ENCODE measurements around the gene NHSL2. TPM values are rescaled to one million over a fixed set of nuclear protein-coding genes. Genes with fewer than 3 reads are reported as not detected.

The NHSL2 gene
- total RNA-seq, result 0.78 and 1.8 TPM in 2 replicates

DNA sequence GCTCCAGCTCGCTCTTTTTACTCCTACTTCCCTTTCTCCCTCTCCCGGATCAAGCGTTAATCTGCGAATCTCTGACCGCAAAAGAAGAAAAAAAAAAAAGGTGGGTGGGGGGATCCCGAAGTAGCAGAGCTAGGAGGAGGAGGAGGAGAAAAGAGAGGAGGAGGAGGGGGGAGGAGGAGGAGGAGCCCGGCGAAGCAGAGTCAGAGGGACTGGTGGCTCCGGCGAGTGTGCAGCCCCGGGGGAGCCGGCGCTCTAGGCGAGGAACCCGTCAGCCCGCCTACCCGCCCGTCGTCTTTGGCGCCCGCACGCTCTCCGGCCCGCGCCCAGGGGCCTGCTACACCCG is at the start of gene NHSL2:
Gene NHSL2, plus strand, starts transcription at position 203 of the 343 bp plus-strand sequence.

DNA sequence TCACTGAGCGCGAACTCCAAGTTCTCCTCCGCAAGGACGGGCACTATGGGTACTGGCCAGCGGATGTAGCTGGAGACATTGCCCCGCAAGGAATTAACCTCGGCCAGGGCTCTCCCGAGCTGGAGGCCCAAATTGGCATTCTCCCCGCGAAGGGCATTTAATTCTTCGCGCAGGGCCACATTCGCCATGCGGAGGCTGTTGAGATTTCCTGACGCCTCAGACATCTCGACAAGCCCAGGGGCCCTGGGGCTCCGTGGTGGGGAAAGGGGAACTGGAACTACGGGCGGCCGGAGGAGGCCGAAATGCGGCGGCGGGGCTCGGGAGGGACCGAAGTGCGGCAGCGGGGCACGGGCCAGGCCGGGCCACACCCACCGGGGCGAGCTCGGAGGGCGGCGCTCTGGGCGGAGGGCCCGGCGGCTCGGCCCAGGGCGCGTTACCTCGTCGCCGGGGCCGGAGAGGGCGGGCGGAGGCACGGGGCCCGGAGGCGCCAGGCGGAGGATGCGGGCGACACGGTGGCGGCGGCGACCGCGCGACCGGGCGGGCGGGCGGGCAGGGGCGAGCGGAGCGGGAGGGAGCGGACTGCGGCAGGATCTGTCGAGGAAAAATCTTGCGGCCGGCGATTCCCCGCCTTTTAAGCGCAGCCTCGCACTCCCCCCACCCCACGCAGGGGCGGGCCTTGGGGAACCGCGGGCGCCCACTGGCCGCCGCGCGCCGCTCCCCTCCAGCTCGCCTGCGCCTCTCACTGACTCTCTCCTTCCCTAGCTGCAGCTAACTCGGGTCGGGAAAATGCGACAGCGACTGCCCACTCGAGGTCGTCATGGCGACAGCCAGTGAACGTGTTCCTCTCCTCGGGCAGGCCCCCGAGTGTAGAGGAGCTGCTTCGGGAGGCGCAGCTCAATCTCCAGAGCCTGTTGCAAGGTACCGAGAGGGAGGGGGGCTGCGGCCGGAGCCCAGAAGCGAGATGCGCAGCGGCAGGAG is 221.0 kb downstream of the NHSL2 start, which contains the start of gene RTL5:
Gene RTL5, minus strand, starts transcription at position 599 of the 978 bp plus-strand sequence.

DNA sequence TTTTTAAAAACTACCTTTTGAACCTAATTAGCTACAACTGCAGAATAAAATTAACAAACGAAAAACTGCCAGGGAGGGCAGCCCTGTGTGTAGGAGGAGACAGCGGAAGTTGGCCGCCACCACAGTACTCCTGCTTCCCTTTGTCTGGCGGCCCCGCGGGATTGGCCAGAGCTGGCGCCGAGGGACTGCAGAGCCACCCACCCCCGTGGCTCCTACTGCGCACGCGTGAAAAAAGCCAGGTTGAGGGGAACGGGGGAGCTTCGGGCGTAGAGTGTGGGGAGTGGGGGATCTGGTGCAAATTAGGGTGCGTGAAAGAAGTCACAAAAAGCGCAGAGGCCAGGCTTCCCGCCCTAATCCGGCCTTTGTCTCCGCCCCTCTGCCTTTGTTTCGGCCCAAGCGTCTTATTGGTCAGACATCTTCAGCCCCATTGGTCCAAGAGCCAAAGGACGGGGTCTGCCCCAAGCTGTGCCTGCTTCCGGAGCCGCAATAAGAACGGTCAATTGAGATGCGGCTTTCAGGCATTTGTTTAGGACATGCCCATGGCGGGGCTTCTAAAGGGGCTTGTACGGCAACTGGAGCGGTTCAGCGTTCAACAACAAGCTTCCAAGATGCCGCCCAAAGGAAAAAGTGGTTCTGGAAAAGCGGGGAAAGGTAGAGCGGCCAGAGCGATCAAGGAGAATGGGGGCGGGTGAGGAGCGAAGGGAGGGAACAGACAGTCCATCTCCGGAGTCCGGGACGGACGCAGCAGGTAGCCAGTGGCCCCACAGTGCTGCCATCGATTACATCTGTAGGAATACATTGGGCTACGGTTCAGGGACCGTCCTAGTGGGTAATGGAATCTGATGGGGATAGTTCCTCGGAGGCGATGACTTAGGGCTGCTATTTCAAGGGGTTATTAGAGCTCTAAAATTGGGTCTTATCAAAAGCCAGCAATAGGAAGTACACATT is 270.8 kb downstream of the NHSL2 start, which contains the start of gene PIN4:
Gene PIN4, plus strand, starts transcription at position 580 of the 948 bp plus-strand sequence. Its CDS starts 29 bp downstream, at position 609.

Small RNAs within 50 kb of the gene (small RNA-seq; reads per million reads assigned to genes)
- not detected for gene RNU6-1078P

Other genes with a start within 250 kb of the NHSL2 start
- not detected in 2 replicates for gene CXorf49, start 192.6 kb upstream of the NHSL2 start, total RNA-seq
- not detected in 2 replicates for gene CXorf49B, start 147.5 kb upstream of the NHSL2 start, total RNA-seq
- 1.1 and 1.2 TPM in 2 replicates for gene RTL5, start 221.1 kb downstream of the NHSL2 start, total RNA-seq